HepG2 (cell line): Measurements from ENCODE around the gene BLOC1S1. TPM values are rescaled to one million over a fixed set of nuclear protein-coding genes. Genes with fewer than 3 reads are reported as not detected.
A peak's percentile ranks its signal among the peaks of the same experiment; 100 is the strongest.

Source experiments
- BRF2 ChIP-seq: sonication (generic); formaldehyde crosslinking; IDR thresholded peaks from 2 replicates; pipeline ENCODE4 v1.8.1; 2022; ENCODE audit warnings: mild to moderate bottlenecking, missing genetic modification reagents
- EHMT2 ChIP-seq: fragments of 200-600 bp; sonication (generic); IDR thresholded peaks from 2 replicates; pipeline ENCODE4 v1.7.0; 2017; ENCODE audit warnings: antibody characterized with exemption, low read depth, low read length, borderline replicate concordance
- GABPB1 ChIP-seq: IDR thresholded peaks from 2 replicates; pipeline ENCODE4 v1.6.1; 2016; ENCODE audit warnings: mild to moderate bottlenecking, missing genetic modification reagents, moderate library complexity, missing compliant biosample characterization
- GTF2F1 ChIP-seq: fragments of 150-350 bp; IDR thresholded peaks from 2 replicates; pipeline ENCODE4 v1.6.1; 2014; ENCODE audit warnings: low read length
- MATR3 ChIP-seq: sonication (generic); formaldehyde crosslinking; IDR thresholded peaks from 2 replicates; pipeline ENCODE4 v1.4.0; 2020; ENCODE audit warnings: missing genetic modification reagents
- RBM39 ChIP-seq: fragments of 200-400 bp; formaldehyde crosslinking; IDR thresholded peaks from one replicate; pipeline ENCODE4 v1.6.1; 2018; ENCODE audit warnings: antibody characterized with exemption, mild to moderate bottlenecking, low read depth, low read length; ENCODE audit not compliant: poor library complexity, severe bottlenecking
- SALL1 ChIP-seq: sonication (generic); formaldehyde crosslinking; IDR thresholded peaks from 2 replicates; pipeline ENCODE4 v1.8.0; 2022; ENCODE audit warnings: mild to moderate bottlenecking, missing genetic modification reagents
- SMARCE1 ChIP-seq: fragments of 450-650 bp; IDR thresholded peaks from 2 replicates; pipeline ENCODE4 v1.6.1; 2017; ENCODE audit warnings: borderline replicate concordance
- SNAI1 ChIP-seq: sonication (generic); formaldehyde crosslinking; IDR thresholded peaks from 2 replicates; pipeline ENCODE4 v1.5.0; 2020; ENCODE audit warnings: mild to moderate bottlenecking, missing genetic modification reagents, borderline replicate concordance
- ZFP36 ChIP-seq: fragments of 150-350 bp; IDR thresholded peaks from 2 replicates; pipeline ENCODE4 v1.6.1; 2018; ENCODE audit warnings: borderline replicate concordance, low read length, low read depth; ENCODE audit not compliant: partially characterized antibody
- ZFP91 ChIP-seq: sonication (generic); formaldehyde crosslinking; IDR thresholded peaks from 2 replicates; pipeline ENCODE4 v1.9.0; 2022; ENCODE audit warnings: missing genetic modification reagents, mild to moderate bottlenecking, borderline replicate concordance
- ZNF263 ChIP-seq: sonication (generic); formaldehyde crosslinking; IDR thresholded peaks from 2 replicates; pipeline ENCODE4 v1.4.0; 2020; ENCODE audit warnings: missing genetic modification reagents
- ZNF333 ChIP-seq: sonication (generic); formaldehyde crosslinking; IDR thresholded peaks from 2 replicates; pipeline ENCODE4 v1.4.0; 2020; ENCODE audit warnings: mild to moderate bottlenecking, missing genetic modification reagents, borderline replicate concordance
- ZNF432 ChIP-seq: sonication (generic); formaldehyde crosslinking; IDR thresholded peaks from 2 replicates; pipeline ENCODE4 v1.5.0; 2020; ENCODE audit warnings: missing genetic modification reagents, mild to moderate bottlenecking, borderline replicate concordance
- ZNF687 ChIP-seq: sonication (generic); formaldehyde crosslinking; IDR thresholded peaks from 2 replicates; pipeline ENCODE4 v1.5.1; 2020; ENCODE audit warnings: mild to moderate bottlenecking, missing genetic modification reagents, moderate library complexity
- ZNF768 ChIP-seq: sonication (generic); formaldehyde crosslinking; IDR thresholded peaks from 2 replicates; pipeline ENCODE4 v1.4.0; 2020; ENCODE audit warnings: missing genetic modification reagents
- ZNF781 ChIP-seq: sonication (generic); formaldehyde crosslinking; IDR thresholded peaks from 2 replicates; pipeline ENCODE4 v1.5.1; 2020; ENCODE audit warnings: borderline replicate concordance, mild to moderate bottlenecking, missing genetic modification reagents; ENCODE audit errors: not compliant biosample characterization
- ZNF788 ChIP-seq: sonication (generic); formaldehyde crosslinking; IDR thresholded peaks from 2 replicates; pipeline ENCODE4 v1.5.0; 2020; ENCODE audit warnings: mild to moderate bottlenecking, missing genetic modification reagents, borderline replicate concordance
- ZNF878 ChIP-seq: sonication (generic); formaldehyde crosslinking; IDR thresholded peaks from 2 replicates; pipeline ENCODE4 v1.8.1; 2023; ENCODE audit warnings: mild to moderate bottlenecking, missing genetic modification reagents, moderate library complexity
- ZSCAN31 ChIP-seq: sonication (generic); formaldehyde crosslinking; IDR thresholded peaks from 2 replicates; pipeline ENCODE4 v1.5.0; 2020; ENCODE audit warnings: low read depth, mild to moderate bottlenecking, missing genetic modification reagents
- polyA plus RNA-seq, 8 experiments: library from polyadenylated mRNA; depleted of rRNA in 3 of 8; stranded (reverse) in 7 of 8; unstranded in 1 of 8; fragments of >200 nt; fragmentation: Illumina TruSeq in 4 of 8; extraction: Trizol in 4 of 8; gene quantifications; 2 replicates each; pipeline versions ENCODE4 v1.2.1 to v1.2.3, GENCODE V29; 2011 to 2016; ENCODE audit warnings: low read depth in 4 of 8, missing spikeins in 1 of 8, mixed read lengths in 1 of 8; ENCODE audit not compliant: insufficient read depth in 1 of 8
- total RNA-seq, 5 experiments: library from RNA; depleted of rRNA; stranded (reverse); fragments of >200 nt; fragmentation: Illumina TruSeq; extraction: Trizol; gene quantifications; 2 replicates each; pipeline ENCODE4 v1.2.3, GENCODE V29; 2016; ENCODE audit warnings: low read depth in 1 of 5

The BLOC1S1 gene
- total and polyA plus RNA-seq, 2 of the 13 experiments (the other 11 are each of a cell fraction or from before 2014, with no cell fraction given) = 55.1 to 95.3 TPM

GRCh38 chr12:55743406-55744339 lies 27.8 kb downstream of the BLOC1S1 start (continued):
- TF ChIP-seq ZFP91 (peak; percentile 68), ZNF263 (CRISPR knock-in tag) (peak; percentile 34), BRF2 (CRISPR knock-in tag) (no peak), ZNF788 (CRISPR knock-in tag) (no peak), SNAI1 (CRISPR knock-in tag) (no peak), ZNF687 (peak; percentile 63), SMARCE1 (no peak), EHMT2 (no peak), ZNF333 (no peak), RBM39 (no peak), ZNF878 (CRISPR knock-in tag) (no peak), ZSCAN31 (peak; percentile 35; the same call in 1 of the 2 replicates), ZNF432 (CRISPR knock-in tag) (no peak), SALL1 (CRISPR knock-in tag) (no peak; the same call in 1 of the 2 replicates), ZNF768 (peak; percentile 65; the same call in 1 of the 2 replicates), GABPB1 (CRISPR knock-in tag) (peak; percentile 40; the same call in 1 of the 2 replicates), GTF2F1 (no peak), ZNF781 (no peak), ZFP36 (peak; percentile 87), MATR3 (no peak)
